Breast epithelium (tissue), 4 donors: Measurements from ENCODE around the gene ADRA2B. TPM values are rescaled to one million over a fixed set of nuclear protein-coding genes. Genes with fewer than 3 reads are reported as not detected.

Experiments
- DNase-seq, 2 donors: peaks; one replicate each; pipeline ENCODE4 v3.0.0-alpha.2; 2019; ENCODE audit warnings: low spot score in 2 of 2
- H3K27ac ChIP-seq, 2 donors: fragments of 200-600 bp; sonication (generic) in 1 of 2; one replicate each; pipeline ENCODE4 v1.5.1; 2016 to 2019; ENCODE audit warnings: mild to moderate bottlenecking in 1 of 2
- H3K27me3 ChIP-seq, 2 donors: fragments of 200-600 bp; sonication (generic) in 1 of 2; one replicate each; pipeline versions ENCODE4 v1.5.1 to v1.6.0; 2017 to 2019; ENCODE audit warnings: control low read depth in 1 of 2, mild to moderate bottlenecking in 1 of 2
- H3K36me3 ChIP-seq: fragments of 200-600 bp; one replicate; pipeline ENCODE4 v1.5.1; 2019
- H3K4me1 ChIP-seq, 2 donors: fragments of 200-600 bp; sonication (generic); one replicate each; pipeline ENCODE4 v1.5.1; 2016 to 2019; ENCODE audit warnings: control low read depth in 1 of 2
- H3K4me3 ChIP-seq, 3 donors: fragments of 200-600 bp; sonication (generic); 1 replicate in 2 of 3; 2 replicates in 1 of 3; pipeline ENCODE4 v1.5.1; 2016 to 2019; ENCODE audit warnings: mild to moderate bottlenecking in 3 of 3, moderate library complexity in 2 of 3
- H3K9me3 ChIP-seq, 2 donors: fragments of 200-600 bp; sonication (generic) in 1 of 2; one replicate each; pipeline ENCODE4 v1.5.1; 2016 to 2019; ENCODE audit warnings: control low read depth in 1 of 2
- CTCF ChIP-seq, 3 donors: fragments of 450-650 bp; IDR thresholded peaks; one replicate each; pipeline ENCODE4 v1.5.1; 2016 to 2017; ENCODE audit warnings: antibody characterized with exemption in 3 of 3, mild to moderate bottlenecking in 3 of 3, moderate library complexity in 3 of 3
- POLR2A ChIP-seq: fragments of 450-650 bp; IDR thresholded peaks from one replicate; pipeline ENCODE4 v1.6.1; 2016; ENCODE audit warnings: antibody characterized with exemption, mild to moderate bottlenecking, moderate library complexity
- POLR2AphosphoS5 ChIP-seq, 3 donors: sonication (generic); formaldehyde crosslinking; IDR thresholded peaks; one replicate each; pipeline ENCODE4 v1.6.1; 2017; ENCODE audit warnings: antibody characterized with exemption in 3 of 3
- intact Hi-C: fragments of 100-400 bp; cut with DNase I; formaldehyde crosslinking; loops from one replicate; pipeline ENCODE4 v1.15.1; 2023; ENCODE audit warnings: low total_unique reads
- total RNA-seq, 3 donors: library from RNA; depleted of rRNA; stranded (reverse); fragments of >200 nt; gene quantifications; one replicate each; pipeline ENCODE4 v1.1.0, GENCODE V29; 2016

ADRA2B gene
- total RNA-seq, 3 donors from 2014 or later: 1.3 to 1.6 (median 1.4) TPM

GRCh38 chr2:96091141-96091710 is 25.1 kb downstream of the ADRA2B start:
- TF ChIP-seq POLR2A (no peak), CTCF (IDR thresholded peaks at IDR 0.05) (no peak), POLR2AphosphoS5 (IDR thresholded peaks at IDR 0.05) (no peak)
- Histone ChIP-seq H3K36me3 (no peaks in the 10 kb centered on the region), H3K27ac (no peak overlapping the region), H3K4me3 (no peak overlapping the region), H3K27me3 (no peaks in the 10 kb centered on the region), H3K9me3 (peaks cover 0 to 5% of the 10 kb centered on the region in 2 donors), H3K4me1 (no peaks in the 10 kb centered on the region)
- intact Hi-C loops: no loop called here
- DNase-seq: peak; percentile 11 to 35

GRCh38 chr2:96090196-96090926 is 26.0 kb downstream of the ADRA2B start:
- H3K36me3 ChIP-seq: no peaks in the 10 kb centered on the region
- intact Hi-C loops: no loop called here
- no peak for DNase-seq

GRCh38 chr2:96089356-96090195 is 26.8 kb downstream of the ADRA2B start:
- H3K27me3 ChIP-seq: no peaks in the 10 kb centered on the region
- TF ChIP-seq POLR2AphosphoS5 (IDR thresholded peaks at IDR 0.05) (no peak), POLR2A (no peak), CTCF (IDR thresholded peaks at IDR 0.05) (no peak)
- H3K4me1 ChIP-seq: no peaks in the 10 kb centered on the region
- intact Hi-C loops: no loop called here
- peak; percentile 14 to 40 for DNase-seq
- H3K9me3 ChIP-seq: no peaks in the 10 kb centered on the region
- no peak overlapping the region for H3K27ac ChIP-seq
- H3K4me3 ChIP-seq: no peak overlapping the region
- H3K36me3 ChIP-seq: no peaks in the 10 kb centered on the region

More at GRCh38 chr2:96090196-96090926, 26.0 kb downstream of the ADRA2B start:
- Histone ChIP-seq H3K4me3 (no peak overlapping the region), H3K4me1 (no peaks in the 10 kb centered on the region), H3K9me3 (peaks cover 0 to 3% of the 10 kb centered on the region in 2 donors), H3K27ac (no peak overlapping the region), H3K27me3 (no peaks in the 10 kb centered on the region)
- TF ChIP-seq POLR2AphosphoS5 (IDR thresholded peaks at IDR 0.05) (no peak), CTCF (IDR thresholded peaks at IDR 0.05) (no peak), POLR2A (no peak)

GRCh38 chr2:96088340-96089335 is 27.7 kb downstream of the ADRA2B start:
- H3K9me3 ChIP-seq: no peaks in the 10 kb centered on the region
- no peak overlapping the region for H3K27ac ChIP-seq
- TF ChIP-seq CTCF (IDR thresholded peaks at IDR 0.05) (no peak), POLR2A (no peak), POLR2AphosphoS5 (IDR thresholded peaks at IDR 0.05) (no peak)
- H3K4me1 ChIP-seq: no peaks in the 10 kb centered on the region
- intact Hi-C loops: no loop called here
- no peak overlapping the region for H3K4me3 ChIP-seq
- peak; percentile 12 to 41 for DNase-seq
- no peaks in the 10 kb centered on the region for H3K36me3 ChIP-seq
- H3K27me3 ChIP-seq: no peaks in the 10 kb centered on the region
